Measurements from ENCODE around the gene CCDC188.

CCDC188 gene

DNA sequence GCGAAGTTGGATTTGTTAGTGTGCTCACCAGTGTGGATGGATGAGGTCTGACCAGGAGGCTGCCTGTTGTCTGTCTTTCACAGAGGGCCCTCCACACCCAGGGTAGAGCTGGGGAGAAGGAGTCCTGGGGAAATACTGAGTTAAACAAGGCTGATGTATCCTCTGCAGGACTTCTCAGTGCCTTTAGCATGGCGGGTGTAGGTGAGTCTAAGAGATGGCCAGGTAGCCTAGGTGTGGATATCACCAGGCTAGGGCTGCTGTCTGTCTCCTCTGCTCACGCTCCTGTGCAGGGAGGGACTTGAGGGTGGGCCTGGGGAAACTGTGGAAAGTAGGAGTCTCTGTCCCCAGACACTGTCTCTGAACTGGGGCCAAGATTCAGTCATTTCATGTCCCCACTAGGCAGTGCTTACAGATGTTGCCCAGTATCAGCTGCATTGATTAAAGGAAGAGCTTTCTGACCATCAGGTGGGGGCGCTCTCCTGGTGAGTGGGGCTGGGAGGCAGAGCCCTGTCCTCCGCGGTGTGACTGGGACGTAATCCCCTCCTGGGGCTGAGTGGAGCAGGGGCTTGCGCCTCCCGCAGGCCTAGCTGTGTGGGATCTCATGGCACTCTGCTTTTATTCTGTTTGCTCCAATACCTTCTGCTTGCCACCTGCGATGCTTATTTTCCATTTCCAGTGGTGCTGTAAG, 35.5 kb upstream of the CCDC188 start:
- Histone ChIP-seq H3K4me1 (ENCODE audit: control insufficient read depth, low read length) (no peaks in the 10 kb centered on the region), H3K36me3 (ENCODE audit: control insufficient read depth, low read length) (no peaks in the 10 kb centered on the region), H3F3A (ENCODE audit: control insufficient read depth, insufficient read depth) (no peaks in the 10 kb centered on the region), H3K9me2 (replicated peaks; ENCODE audit: control insufficient read depth, low read length) (no peaks in the 10 kb centered on the region), H3K27ac (ENCODE audit: low read depth, low read length) (no peak overlapping the region), H3K27me3 (ENCODE audit: control insufficient read depth, low read length) (no peaks in the 10 kb centered on the region), H3K4me2 (ENCODE audit: low read length) (no peak overlapping the region), H4K20me1 (ENCODE audit: control insufficient read depth, insufficient read depth, low read depth, low read length) (no peaks in the 10 kb centered on the region), H3K4me3 (ENCODE audit: low read length) (no peak overlapping the region), H3K9me3 (ENCODE audit: control insufficient read depth, insufficient read depth, low read length) (no peaks in the 10 kb centered on the region), H3K79me2 (ENCODE audit: control insufficient read depth, low read length) (no peaks in the 10 kb centered on the region)
- TF ChIP-seq EZH2phosphoT487 (IDR thresholded peaks at IDR 0.05; ENCODE audit: borderline replicate concordance, low read length) (no peak), CTCF (IDR thresholded peaks at IDR 0.05; ENCODE audit: low read depth, low read length, poor library complexity, severe bottlenecking) (peak; percentile 45)

- H3K4me1 ChIP-seq (ENCODE audit: control insufficient read depth, low read length), result no peaks in the 10 kb centered on the region
- no peak overlapping the region for H3K4me3 ChIP-seq (ENCODE audit: low read length)
- TF ChIP-seq CTCF (IDR thresholded peaks at IDR 0.05; ENCODE audit: low read depth, low read length, poor library complexity, severe bottlenecking), result no peak
- H3F3A ChIP-seq (ENCODE audit: control insufficient read depth, insufficient read depth), result no peaks in the 10 kb centered on the region
- no peaks in the 10 kb centered on the region for H4K20me1 ChIP-seq (ENCODE audit: control insufficient read depth, insufficient read depth, low read depth, low read length)
- H3K79me2 ChIP-seq (ENCODE audit: control insufficient read depth, low read length), result no peaks in the 10 kb centered on the region
- H3K4me2 ChIP-seq (ENCODE audit: low read length), result no peak overlapping the region
- H3K36me3 ChIP-seq (ENCODE audit: control insufficient read depth, low read length), result no peaks in the 10 kb centered on the region
- no peak overlapping the region for H3K27ac ChIP-seq (ENCODE audit: low read depth, low read length)
- H3K27me3 ChIP-seq (ENCODE audit: control insufficient read depth, low read length), result no peaks in the 10 kb centered on the region
- no peaks in the 10 kb centered on the region for H3K9me2 ChIP-seq (replicated peaks; ENCODE audit: control insufficient read depth, low read length)
- no peaks in the 10 kb centered on the region for H3K9me3 ChIP-seq (ENCODE audit: control insufficient read depth, insufficient read depth, low read length)
Measured at GRCh38 chr22:20185750-20186149, 34.9 kb upstream of the CCDC188 start.

DNA sequence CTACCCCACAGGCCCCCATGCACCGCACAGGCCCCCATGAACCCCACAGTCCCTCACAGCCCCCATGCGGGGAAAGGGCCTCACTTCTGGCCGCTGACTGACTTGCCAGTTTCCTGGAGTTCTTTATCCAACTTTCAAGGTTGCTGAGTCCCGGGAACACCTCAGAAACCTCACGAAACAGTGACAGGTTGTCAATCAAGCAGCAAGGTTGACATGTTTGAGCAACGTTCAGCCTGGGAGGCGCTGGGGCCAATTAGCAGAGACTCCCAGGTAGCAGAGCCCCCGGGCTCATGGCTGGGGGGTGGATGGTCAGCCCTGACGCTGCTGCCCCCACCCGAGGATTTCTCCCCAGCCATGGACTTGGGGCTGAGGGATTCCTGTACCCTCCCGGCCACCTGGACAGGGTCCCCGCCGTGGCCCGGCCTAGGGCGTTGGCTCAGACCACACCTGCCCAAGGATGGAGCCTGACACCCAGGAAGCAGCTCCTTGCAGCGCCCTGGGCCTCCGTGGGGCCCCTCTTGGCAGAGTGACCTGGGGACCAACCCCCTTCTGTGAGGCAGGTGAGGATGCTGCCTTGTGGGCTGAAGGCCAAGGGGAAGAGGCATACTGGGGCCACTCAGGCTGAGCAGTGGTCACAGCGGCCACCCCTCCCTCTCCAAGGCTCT, 33.8 kb upstream of the CCDC188 start:
- H3K36me3 ChIP-seq (ENCODE audit: control insufficient read depth, low read length), result no peaks in the 10 kb centered on the region
- H3K9me2 ChIP-seq (replicated peaks; ENCODE audit: control insufficient read depth, low read length), result no peaks in the 10 kb centered on the region

More for the DNA sequence above, 33.8 kb upstream of the CCDC188 start:
- Histone ChIP-seq H3K4me1 (ENCODE audit: control insufficient read depth, low read length) (no peaks in the 10 kb centered on the region), H3K79me2 (ENCODE audit: control insufficient read depth, low read length) (no peaks in the 10 kb centered on the region), H3F3A (ENCODE audit: control insufficient read depth, insufficient read depth) (no peaks in the 10 kb centered on the region), H3K4me2 (ENCODE audit: low read length) (no peak overlapping the region), H3K27ac (ENCODE audit: low read depth, low read length) (no peak overlapping the region), H3K4me3 (ENCODE audit: low read length) (no peak overlapping the region), H3K27me3 (ENCODE audit: control insufficient read depth, low read length) (no peaks in the 10 kb centered on the region), H3K9me3 (ENCODE audit: control insufficient read depth, insufficient read depth, low read length) (no peaks in the 10 kb centered on the region), H4K20me1 (ENCODE audit: control insufficient read depth, insufficient read depth, low read depth, low read length) (no peaks in the 10 kb centered on the region)
- TF ChIP-seq CTCF (IDR thresholded peaks at IDR 0.05; ENCODE audit: low read depth, low read length, poor library complexity, severe bottlenecking), result no peak
- TF ChIP-seq EZH2phosphoT487 (IDR thresholded peaks at IDR 0.05; ENCODE audit: borderline replicate concordance, low read length), result no peak

Measured in DOHH2 (cell line).